Activated CD4-positive, alpha-beta T cell treated with anti-CD3 and anti-CD28 coated beads, Interleukin-2, amount 50 U/mL, for 48 hours (primary cell): ENCODE measurements around the gene TLX2.

Source experiments
- DNase-seq, 2 experiments: peaks; one replicate each; pipeline ENCODE4 v3.0.0-alpha.2; 2020

The TLX2 gene

GRCh38 chr2:74536166-74536950 is 22.1 kb downstream of the TLX2 start:
- DNase-seq: no peak

GRCh38 chr2:74537140-74537539 is 22.9 kb downstream of the TLX2 start:
- no peak for DNase-seq

GRCh38 chr2:74538881-74539339 is 24.7 kb downstream of the TLX2 start:
- no peak for DNase-seq

GRCh38 chr2:74540291-74540690 is 26.0 kb downstream of the TLX2 start:
- no peak for DNase-seq

DNA sequence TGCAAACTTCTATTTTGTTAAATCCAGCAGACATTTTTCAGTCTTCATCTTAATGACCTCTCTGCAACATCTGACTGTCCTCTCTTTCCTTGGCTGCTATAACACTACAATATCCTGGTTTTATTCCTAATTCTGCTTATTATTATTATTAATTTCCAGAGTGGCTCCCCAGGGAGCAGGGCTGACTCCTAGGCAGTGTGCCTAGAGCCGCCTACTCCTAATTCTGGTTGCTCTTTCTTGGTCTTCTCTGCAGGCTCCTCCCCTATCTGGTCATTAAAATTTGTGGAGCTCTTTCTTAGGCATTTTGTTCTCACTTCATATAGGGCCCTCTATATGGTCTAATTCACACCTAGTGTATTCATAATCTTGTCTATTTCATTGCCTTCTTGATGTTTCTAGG is 28.7 kb downstream of the TLX2 start:
- DNase-seq: no peak

DNA sequence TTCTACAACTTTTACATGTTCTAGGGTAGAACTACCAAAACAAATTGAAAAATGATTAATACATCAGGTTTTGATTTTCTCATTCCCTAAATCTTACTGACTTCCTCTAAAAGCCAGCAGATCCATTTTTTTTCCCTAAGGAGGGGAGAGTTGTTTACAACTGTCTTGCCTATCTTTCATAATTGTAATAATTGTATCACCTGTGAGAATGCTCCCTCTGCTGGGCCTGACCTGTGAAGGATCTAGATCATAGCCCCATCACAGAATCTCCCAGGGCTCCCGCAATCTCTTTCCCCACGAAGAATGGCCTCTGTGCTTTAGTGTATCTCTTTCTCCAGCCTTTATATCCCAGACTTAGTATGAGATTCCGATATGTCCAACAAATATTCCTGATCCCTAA is 30.4 kb downstream of the TLX2 start:
- DNase-seq: no peak

DNA sequence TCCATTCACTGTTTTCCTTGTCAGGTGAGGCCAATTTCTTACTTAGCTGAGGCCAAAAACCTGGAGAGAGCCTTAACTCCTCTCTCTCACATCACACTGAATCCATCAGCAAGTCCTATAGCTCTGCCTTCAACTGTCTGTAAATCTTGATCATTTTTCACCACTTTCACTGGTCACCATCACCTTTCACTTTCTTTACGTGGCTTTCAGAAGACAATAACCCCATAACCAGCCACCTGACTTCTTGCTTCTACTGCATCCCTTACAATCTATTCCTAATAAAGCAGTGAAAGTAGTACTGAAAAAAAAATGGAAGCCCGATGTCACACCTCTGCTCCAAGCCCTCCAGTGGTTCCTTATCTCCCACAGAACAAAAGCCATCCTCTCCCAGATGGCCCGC is 31.8 kb downstream of the TLX2 start:
- no peak for DNase-seq

- DNase-seq: no peak
Measured at GRCh38 chr2:74548285-74548899, 34.1 kb downstream of the TLX2 start.

- peak; percentile 50 to 56 for DNase-seq
Measured at GRCh38 chr2:74548900-74549826, 34.9 kb downstream of the TLX2 start.

DNA sequence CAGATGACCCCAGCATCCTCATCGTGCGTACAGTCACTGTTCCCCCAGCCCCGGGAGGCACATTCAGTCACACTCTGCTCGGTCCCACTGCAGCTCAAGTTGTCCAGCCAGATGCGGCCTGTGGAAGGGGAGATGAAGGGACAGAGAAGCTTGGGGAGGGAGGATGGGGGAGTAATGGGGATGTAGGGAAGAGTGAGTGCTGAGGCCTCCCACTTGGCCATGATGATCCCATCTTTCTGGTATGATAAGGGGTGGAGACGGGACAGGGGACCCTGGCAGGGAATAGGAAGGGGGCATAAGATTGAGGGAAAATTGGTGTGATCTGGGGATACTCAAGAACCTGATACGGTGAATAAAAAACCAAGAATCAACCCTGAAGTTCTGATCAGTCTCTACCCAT is 36.0 kb downstream of the TLX2 start:
- DNase-seq: no peak

DNA sequence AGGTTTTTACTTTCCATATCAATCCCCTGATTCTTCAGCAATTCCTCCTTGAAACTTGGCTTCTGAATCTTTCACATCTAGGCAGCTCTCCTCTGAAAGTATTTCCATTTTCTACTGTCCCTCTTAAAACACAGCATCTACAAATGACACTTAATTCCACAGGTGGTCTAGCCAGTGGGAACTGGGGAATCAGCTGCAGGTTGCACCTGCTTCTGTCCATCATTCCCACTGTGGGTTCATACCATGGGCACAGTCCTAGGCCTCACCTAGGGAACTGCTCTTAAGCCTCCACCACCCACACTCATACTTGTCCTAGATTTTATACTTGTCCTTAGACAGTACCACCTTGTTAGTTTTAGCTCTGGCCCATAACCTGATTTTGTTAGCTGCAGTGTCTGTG is 37.3 kb downstream of the TLX2 start:
- DNase-seq: no peak

GRCh38 chr2:74551942-74552913 is 38.0 kb downstream of the TLX2 start:
- no peak for DNase-seq

DNA sequence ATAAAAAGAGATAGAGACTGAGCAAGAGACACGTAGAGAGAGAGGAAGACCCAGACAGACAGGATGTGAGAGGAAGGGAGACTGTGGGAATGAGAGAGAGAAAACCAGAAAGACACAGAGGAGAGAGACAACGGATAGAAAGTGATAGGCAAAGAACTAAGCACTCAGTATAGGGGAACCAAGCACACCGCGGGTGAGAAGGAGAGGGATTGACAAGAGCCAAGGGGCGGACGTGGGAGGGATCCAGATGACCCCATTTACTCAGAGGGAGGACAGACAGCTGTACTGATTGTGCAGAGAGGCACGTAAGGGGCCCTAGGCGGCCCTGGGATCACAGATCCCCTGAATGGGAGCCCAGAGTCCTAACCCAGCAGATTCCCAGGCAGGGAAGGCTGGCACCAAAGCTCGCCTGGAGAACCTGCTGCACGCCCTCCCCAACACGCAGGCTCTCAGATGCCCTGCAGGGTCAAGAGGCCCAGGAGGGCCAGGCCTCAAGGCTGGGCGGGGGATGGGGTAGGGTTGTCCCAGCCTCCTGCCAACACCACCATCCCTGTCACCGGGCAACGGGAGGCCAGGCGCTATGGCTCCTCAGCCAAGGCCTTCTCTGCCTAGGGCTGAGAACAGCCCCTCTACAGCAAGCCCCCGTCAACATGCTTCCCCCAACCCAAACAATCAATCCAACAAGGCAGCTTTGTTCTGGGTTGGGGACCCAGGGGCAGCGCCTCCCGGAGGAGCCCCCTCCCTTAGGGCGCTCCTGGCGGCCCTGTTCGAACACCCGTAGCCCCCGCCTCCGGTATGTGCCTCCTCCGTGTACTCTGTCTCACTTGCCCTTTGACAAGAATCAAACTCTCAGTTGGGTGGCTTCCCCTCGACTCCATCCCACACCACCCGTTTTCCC is 38.9 kb downstream of the TLX2 start:
- DNase-seq: no peak

DNA sequence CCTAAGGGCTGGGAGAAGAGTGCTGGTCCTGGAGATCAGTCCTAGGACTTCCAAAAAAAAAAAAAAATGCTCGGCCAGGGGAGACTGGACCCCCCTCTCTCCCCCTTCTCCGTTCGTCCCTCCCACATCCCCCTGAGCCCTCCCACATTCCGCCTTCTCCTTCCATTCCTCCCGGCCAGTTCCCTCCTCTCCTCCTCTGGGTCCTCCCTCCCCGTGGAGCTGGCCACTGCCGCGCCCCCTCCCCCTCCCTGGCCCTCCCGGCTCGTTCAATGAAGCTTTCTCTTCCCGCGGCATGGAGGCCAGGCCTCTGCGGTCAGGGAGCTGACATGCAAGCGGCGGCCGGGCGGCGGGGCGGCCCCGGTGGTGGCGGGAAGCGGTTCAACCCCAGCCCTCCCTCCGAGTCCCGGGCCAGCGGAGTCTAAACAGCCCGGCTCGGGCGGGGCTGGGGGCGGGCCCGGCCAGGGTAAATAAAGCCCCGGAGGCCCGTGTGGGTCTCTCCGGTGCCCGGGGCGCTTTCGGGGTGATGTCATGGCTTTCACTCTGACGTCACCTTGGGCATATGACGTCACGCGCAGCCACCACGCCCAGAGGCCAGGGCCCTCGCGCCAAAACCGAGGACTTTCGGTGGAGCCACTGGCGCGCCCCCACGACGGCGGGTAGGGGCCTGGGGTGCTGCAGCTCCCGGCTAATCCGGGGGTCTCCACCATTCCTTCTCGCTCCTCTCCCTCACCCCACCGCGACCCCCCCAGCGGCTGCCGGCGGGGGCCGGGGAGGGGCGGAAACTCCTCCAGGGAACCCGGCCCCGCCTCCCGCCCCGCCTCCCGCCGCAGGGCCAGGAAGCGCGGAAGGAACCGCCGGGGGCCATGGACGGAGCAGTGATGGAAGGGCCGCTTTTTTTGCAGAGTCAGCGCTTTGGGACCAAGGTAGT is 39.9 kb downstream of the TLX2 start, which contains the start of the genes DOK1 and LOXL3:
TSS of gene DOK1 (plus strand) at position 829 of the 928 bp plus-strand sequence. CDS start at position 864, 35 bp downstream.
TSS of gene LOXL3 (minus strand) at position 51 of the 928 bp plus-strand sequence. CDS start 1,308 bp downstream, outside the sequence.
- DNase-seq: peak; percentile 88 to 89

DNA sequence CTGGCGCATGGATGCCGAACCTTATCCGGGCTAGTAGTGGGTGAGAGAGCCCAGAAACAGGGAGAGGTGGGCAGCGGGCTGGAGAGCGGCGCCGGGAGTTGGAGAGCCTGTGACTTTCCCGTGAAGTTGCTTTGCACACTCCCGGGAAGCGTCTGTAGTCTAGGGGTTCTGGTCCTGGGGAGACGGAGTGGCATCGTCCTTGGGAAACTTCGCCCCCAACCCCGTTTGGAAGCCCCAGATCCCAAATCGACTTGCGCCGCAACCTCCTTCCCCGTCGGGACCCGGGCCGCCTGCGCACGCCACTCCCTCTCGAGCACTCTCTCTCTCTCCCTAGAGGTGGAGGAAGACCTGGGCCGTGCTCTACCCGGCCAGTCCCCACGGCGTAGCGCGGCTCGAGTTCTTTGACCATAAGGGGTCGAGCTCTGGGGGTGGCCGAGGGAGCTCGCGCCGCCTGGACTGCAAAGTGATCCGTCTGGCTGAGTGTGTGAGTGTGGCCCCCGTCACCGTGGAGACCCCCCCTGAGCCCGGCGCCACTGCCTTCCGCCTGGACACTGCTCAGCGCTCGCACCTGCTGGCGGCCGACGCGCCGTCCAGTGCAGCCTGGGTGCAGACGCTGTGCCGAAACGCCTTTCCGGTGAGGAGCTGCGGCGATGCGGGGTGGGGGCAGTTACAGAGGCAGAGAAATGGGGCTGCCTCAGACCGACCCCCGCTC is 40.7 kb downstream of the TLX2 start:
- DNase-seq: peak; percentile 56 to 62

DNA sequence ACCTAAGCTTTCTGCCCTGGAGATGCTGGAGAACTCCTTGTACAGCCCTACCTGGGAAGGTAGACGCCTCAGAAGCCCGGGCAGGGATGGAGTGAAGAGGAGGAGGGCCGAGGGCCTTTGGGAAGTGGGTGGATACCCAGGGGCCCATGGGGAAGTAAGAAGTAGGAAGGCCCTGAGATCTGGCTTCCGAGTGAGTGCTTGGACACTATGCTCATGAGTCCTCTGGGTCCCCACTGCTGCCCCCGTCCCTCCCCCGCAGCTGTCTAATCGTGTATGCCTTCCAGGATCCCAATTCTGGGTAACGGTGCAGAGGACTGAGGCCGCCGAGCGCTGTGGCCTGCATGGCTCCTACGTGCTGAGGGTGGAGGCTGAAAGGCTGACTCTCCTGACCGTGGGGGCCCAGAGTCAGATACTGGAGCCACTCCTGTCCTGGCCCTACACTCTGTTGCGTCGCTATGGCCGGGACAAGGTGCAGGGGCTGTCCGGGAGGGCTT is 41.4 kb downstream of the TLX2 start:
- no peak for DNase-seq

DNA sequence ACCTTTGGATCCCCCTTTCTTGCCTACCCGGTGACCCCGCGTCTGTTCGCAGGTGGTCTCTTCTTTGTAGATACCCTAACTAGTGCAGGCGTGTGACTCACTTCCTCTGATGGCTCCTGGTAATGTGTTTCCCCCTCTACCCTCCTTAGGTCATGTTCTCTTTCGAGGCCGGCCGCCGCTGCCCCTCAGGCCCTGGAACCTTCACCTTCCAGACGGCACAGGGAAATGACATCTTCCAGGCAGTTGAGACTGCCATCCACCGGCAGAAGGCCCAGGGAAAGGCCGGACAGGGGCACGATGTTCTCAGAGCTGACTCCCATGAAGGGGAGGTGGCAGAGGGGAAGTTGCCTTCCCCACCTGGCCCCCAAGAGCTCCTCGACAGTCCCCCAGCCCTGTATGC is 41.9 kb downstream of the TLX2 start:
- no peak for DNase-seq

GRCh38 chr2:74556831-74557370 is 42.7 kb downstream of the TLX2 start:
- DNase-seq: no peak
